GM10847 (cell line): ENCODE measurements around the gene LPIN1.

Experiments
- POLR2A ChIP-seq: IDR thresholded peaks from 2 replicates; pipeline ENCODE4 v1.6.1; 2011; ENCODE audit not compliant: insufficient read length; ENCODE audit errors: extremely low read depth

Gene LPIN1

GRCh38 chr2:11729362-11730212 lies 16.8 kb upstream of the LPIN1 start:
- TF ChIP-seq POLR2A: no peak

GRCh38 chr2:11732587-11732986 lies 13.8 kb upstream of the LPIN1 start:
- TF ChIP-seq POLR2A: no peak

GRCh38 chr2:11738589-11739436 lies 7.6 kb upstream of the LPIN1 start:
- no peak for TF ChIP-seq POLR2A

GRCh38 chr2:11740723-11741122 lies 5.7 kb upstream of the LPIN1 start:
- TF ChIP-seq POLR2A: no peak

- TF ChIP-seq POLR2A: no peak
Observed at GRCh38 chr2:11742317-11742701, 4.1 kb upstream of the LPIN1 start.

GRCh38 chr2:11742702-11743357 lies 3.6 kb upstream of the LPIN1 start:
- TF ChIP-seq POLR2A: no peak

GRCh38 chr2:11743366-11743765 lies 3.1 kb upstream of the LPIN1 start:
- no peak for TF ChIP-seq POLR2A

GRCh38 chr2:11743846-11744553 lies 2.4 kb upstream of the LPIN1 start:
- no peak for TF ChIP-seq POLR2A

- TF ChIP-seq POLR2A: no peak
Observed at GRCh38 chr2:11744631-11745394, 1.6 kb upstream of the LPIN1 start.

- TF ChIP-seq POLR2A: no peak
Observed at GRCh38 chr2:11745613-11746375, 638 bp upstream of the LPIN1 start.

GRCh38 chr2:11746807-11747459 lies 501 bp downstream of the LPIN1 start:
- TF ChIP-seq POLR2A: no peak

GRCh38 chr2:11748018-11748860 lies 1.8 kb downstream of the LPIN1 start:
- TF ChIP-seq POLR2A: no peak
